ENCODE data around the gene CAND2.
A peak's percentile ranks its signal among the peaks of the same experiment; 100 is the strongest.
"Not testable (repeated sequence)": the region's sequence is repeated elsewhere in the genome, so short reads cannot be mapped to it uniquely, and the experiment has no call there.

Gene CAND2

GRCh38 chr3:12862387-12862786 lies 65.9 kb downstream of the CAND2 start:
- no peak for DNase-seq (ENCODE audit: low spot score)

- no peak for DNase-seq (ENCODE audit: low spot score)
These were observed 68.8 kb downstream of the CAND2 start for GRCh38 chr3:12865271-12865670.

GRCh38 chr3:12866836-12867235 lies 70.4 kb downstream of the CAND2 start:
- no peak for DNase-seq (ENCODE audit: low spot score)

GRCh38 chr3:12868039-12869034 lies 71.9 kb downstream of the CAND2 start:
- DNase-seq (ENCODE audit: low spot score), result peak; percentile 72

GRCh38 chr3:12869035-12869621 lies 72.6 kb downstream of the CAND2 start:
- no peak for DNase-seq (ENCODE audit: low spot score)

- no peak for DNase-seq (ENCODE audit: low spot score)
These were observed 74.5 kb downstream of the CAND2 start for GRCh38 chr3:12870942-12871341.

- no peak for DNase-seq (ENCODE audit: low spot score)
These were observed 75.0 kb downstream of the CAND2 start for GRCh38 chr3:12871404-12871983.

GRCh38 chr3:12875857-12876836 lies 79.7 kb downstream of the CAND2 start:
- no peak for DNase-seq (ENCODE audit: low spot score)

- DNase-seq (ENCODE audit: low spot score), result no peak
These were observed 80.6 kb downstream of the CAND2 start for GRCh38 chr3:12877040-12877439.

GRCh38 chr3:12878141-12878574 lies 81.7 kb downstream of the CAND2 start:
- no peak for DNase-seq (ENCODE audit: low spot score)

- DNase-seq (ENCODE audit: low spot score), result not testable (repeated sequence)
These were observed 82.3 kb downstream of the CAND2 start for GRCh38 chr3:12878758-12879157.

- no peak for DNase-seq (ENCODE audit: low spot score)
These were observed 82.8 kb downstream of the CAND2 start for GRCh38 chr3:12879191-12879815.

- not testable (repeated sequence) for DNase-seq (ENCODE audit: low spot score)
These were observed 85.4 kb downstream of the CAND2 start for GRCh38 chr3:12881858-12882257.

- no peak for DNase-seq (ENCODE audit: low spot score)
These were observed 86.1 kb downstream of the CAND2 start for GRCh38 chr3:12882336-12883310.

GRCh38 chr3:12884186-12884680 lies 87.8 kb downstream of the CAND2 start:
- DNase-seq (ENCODE audit: low spot score), result no peak

Measured in LoVo (cell line).